Ectodermal cell (in vitro differentiated cells): Measurements from ENCODE around the gene SEMA3F.

Experiments
- H3K27ac ChIP-seq: 2 replicates; pipeline ENCODE4 v1.7.0; 2013; ENCODE audit warnings: mild to moderate bottlenecking, low read depth, low read length; ENCODE audit not compliant: insufficient read depth, poor library complexity, severe bottlenecking
- H3K27me3 ChIP-seq: 2 replicates; pipeline ENCODE4 v1.7.0; 2013; ENCODE audit warnings: mild to moderate bottlenecking, low read length; ENCODE audit not compliant: insufficient read depth, control insufficient read depth, poor library complexity, severe bottlenecking
- H3K36me3 ChIP-seq: one replicate; pipeline ENCODE4 v1.7.0; 2013; ENCODE audit warnings: low read length; ENCODE audit not compliant: control insufficient read depth, insufficient read depth
- H3K4me1 ChIP-seq: one replicate; pipeline ENCODE4 v1.7.0; 2013; ENCODE audit warnings: low read length; ENCODE audit not compliant: control insufficient read depth, insufficient read depth
- H3K4me3 ChIP-seq: 2 replicates; pipeline ENCODE4 v1.7.0; 2013; ENCODE audit warnings: low read depth, low read length, control low read depth; ENCODE audit not compliant: insufficient read depth
- H3K9me3 ChIP-seq: 2 replicates; pipeline ENCODE4 v1.7.0; 2013; ENCODE audit warnings: mild to moderate bottlenecking, low read length, moderate library complexity; ENCODE audit not compliant: control insufficient read depth
- WGBS, 2 experiments: methylation state at CpG; one replicate each; pipeline ENCODE4 v1.1.7; 2013; ENCODE audit warnings: missing lambda C conversion rate in 2 of 2; 5-methylcytosine and 5-hydroxymethylcytosine counted together

Gene SEMA3F

GRCh38 chr3:50155491-50155878, 361 bp downstream of the SEMA3F start:
- Histone ChIP-seq H3K27me3 (peaks cover 33% of the 10 kb centered on the region), H3K27ac (no peak overlapping the region), H3K36me3 (no peaks in the 10 kb centered on the region), H3K9me3 (no peaks in the 10 kb centered on the region), H3K4me1 (peaks cover 49% of the 10 kb centered on the region), H3K4me3 (peak overlapping the region; percentile 68)
- WGBS, 2 experiments, result 0 to 1% methylated on average over 37 of the region's 37 CpGs

GRCh38 chr3:50155891-50156290, 767 bp downstream of the SEMA3F start:
- Histone ChIP-seq H3K27ac (no peak overlapping the region), H3K9me3 (no peaks in the 10 kb centered on the region), H3K4me1 (peaks cover 48% of the 10 kb centered on the region), H3K4me3 (peak overlapping the region; percentile 68), H3K36me3 (no peaks in the 10 kb centered on the region), H3K27me3 (peaks cover 33% of the 10 kb centered on the region)
- WGBS, 2 experiments, result 7 to 12% methylated on average over 13 of the region's 13 CpGs

DNA sequence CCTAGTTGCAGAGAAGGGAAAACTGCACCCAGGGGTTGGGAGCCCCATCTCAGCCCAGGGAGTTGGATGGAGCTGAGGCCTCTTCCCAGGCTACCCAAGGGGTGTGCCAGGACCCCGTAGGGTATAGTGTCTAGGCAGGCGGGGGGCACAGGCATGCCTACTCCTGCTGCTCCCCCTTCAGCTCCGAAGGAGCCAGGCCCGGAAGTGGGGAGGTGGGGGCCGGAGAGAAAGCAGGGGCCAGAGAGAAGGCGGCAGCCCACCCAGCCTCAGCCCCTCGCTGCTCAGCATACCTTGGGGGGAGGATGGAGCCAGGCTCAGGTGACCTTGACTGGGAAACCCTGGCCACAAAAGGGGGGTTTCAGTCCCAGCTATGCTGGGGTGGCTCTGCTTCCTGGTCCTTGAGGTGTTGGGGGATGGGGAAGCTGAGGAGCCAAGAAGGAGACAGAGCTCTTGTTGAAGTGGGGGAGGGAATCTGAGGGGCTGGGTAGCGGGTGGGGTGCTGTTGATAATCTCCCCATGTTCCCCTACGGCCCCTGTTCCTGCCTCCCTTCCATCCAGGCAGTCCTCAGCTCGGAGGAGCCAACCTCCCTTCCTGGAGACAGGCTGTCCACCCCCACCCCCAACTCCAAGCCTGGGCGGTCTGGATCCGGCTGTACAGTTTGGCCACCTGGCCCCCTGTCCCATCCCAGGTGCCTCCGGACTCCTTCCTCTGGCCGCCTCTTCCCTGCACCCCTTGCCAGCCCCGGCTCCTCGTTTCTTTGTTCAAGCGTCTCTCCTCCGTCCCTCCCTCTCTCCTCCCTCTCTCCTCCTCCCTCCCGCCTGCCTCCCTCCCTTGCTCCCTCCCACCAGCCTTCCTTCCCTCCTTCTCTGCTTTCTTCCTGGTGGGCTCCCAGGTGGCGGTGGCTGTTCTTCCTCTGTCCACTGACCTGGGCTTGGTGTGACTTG, 1.7 kb downstream of the SEMA3F start:
- H3K4me3 ChIP-seq, result peak overlapping the region; percentile 68
- no peak overlapping the region for H3K27ac ChIP-seq
- no peaks in the 10 kb centered on the region for H3K9me3 ChIP-seq
- H3K36me3 ChIP-seq, result no peaks in the 10 kb centered on the region
- peaks cover 45% of the 10 kb centered on the region for H3K4me1 ChIP-seq
- WGBS, 2 experiments, result 14% methylated on average over 20 of the region's 20 CpGs
- peaks cover 33% of the 10 kb centered on the region for H3K27me3 ChIP-seq

GRCh38 chr3:50157827-50158529, 2.9 kb downstream of the SEMA3F start:
- 84 to 88% methylated on average over 12 of the region's 12 CpGs for whole genome bisulfite sequencing, 2 experiments
- Histone ChIP-seq H3K27me3 (peaks cover 32% of the 10 kb centered on the region), H3K9me3 (no peaks in the 10 kb centered on the region), H3K36me3 (peaks cover 3% of the 10 kb centered on the region), H3K4me3 (peak overlapping the region; percentile 68), H3K4me1 (peaks cover 45% of the 10 kb centered on the region), H3K27ac (no peak overlapping the region)

GRCh38 chr3:50158530-50159146, 3.5 kb downstream of the SEMA3F start:
- WGBS, 2 experiments, result 85% methylated on average over 10 of the region's 10 CpGs
- peaks cover 45% of the 10 kb centered on the region for H3K4me1 ChIP-seq
- H3K9me3 ChIP-seq, result no peaks in the 10 kb centered on the region
- H3K4me3 ChIP-seq, result no peak overlapping the region
- peaks cover 3% of the 10 kb centered on the region for H3K36me3 ChIP-seq
- peaks cover 26% of the 10 kb centered on the region for H3K27me3 ChIP-seq
- H3K27ac ChIP-seq, result no peak overlapping the region

- H3K4me1 ChIP-seq, result peaks cover 49% of the 10 kb centered on the region
- no peak overlapping the region for H3K4me3 ChIP-seq
- WGBS, 2 experiments, result 55 to 68% methylated on average over 6 to 7 of the region's 7 CpGs
- H3K27ac ChIP-seq, result no peak overlapping the region
- H3K27me3 ChIP-seq, result peaks cover 12% of the 10 kb centered on the region
- no peaks in the 10 kb centered on the region for H3K9me3 ChIP-seq
- peaks cover 3% of the 10 kb centered on the region for H3K36me3 ChIP-seq
Measured at GRCh38 chr3:50160561-50160983, 5.4 kb downstream of the SEMA3F start.

DNA sequence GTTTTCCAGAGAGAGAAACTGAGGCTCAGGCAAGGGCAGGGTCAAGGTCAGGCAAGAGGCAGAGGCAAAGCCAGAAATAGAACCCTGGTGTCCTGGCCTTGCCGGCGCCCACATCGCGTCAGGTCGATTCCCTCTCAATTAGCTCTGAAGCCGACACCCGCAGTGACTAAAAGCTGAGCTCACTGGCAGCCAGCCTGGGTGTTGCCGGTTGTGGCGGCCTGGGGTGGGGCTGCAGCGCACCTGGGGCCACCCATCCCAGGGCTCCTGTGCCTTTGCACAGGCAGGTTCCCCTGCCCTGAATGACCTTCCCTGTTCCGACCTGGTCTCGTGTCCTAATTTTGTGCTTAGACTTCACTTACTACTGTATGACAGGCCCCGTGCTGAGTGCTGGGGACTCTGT, 6.2 kb downstream of the SEMA3F start:
- Histone ChIP-seq H3K27me3 (peaks cover 4% of the 10 kb centered on the region), H3K36me3 (peaks cover 3% of the 10 kb centered on the region), H3K27ac (no peak overlapping the region), H3K9me3 (no peaks in the 10 kb centered on the region), H3K4me3 (no peak overlapping the region), H3K4me1 (peaks cover 56% of the 10 kb centered on the region)
- 95 to 96% methylated on average over 13 of the region's 13 CpGs for whole genome bisulfite sequencing, 2 experiments

DNA sequence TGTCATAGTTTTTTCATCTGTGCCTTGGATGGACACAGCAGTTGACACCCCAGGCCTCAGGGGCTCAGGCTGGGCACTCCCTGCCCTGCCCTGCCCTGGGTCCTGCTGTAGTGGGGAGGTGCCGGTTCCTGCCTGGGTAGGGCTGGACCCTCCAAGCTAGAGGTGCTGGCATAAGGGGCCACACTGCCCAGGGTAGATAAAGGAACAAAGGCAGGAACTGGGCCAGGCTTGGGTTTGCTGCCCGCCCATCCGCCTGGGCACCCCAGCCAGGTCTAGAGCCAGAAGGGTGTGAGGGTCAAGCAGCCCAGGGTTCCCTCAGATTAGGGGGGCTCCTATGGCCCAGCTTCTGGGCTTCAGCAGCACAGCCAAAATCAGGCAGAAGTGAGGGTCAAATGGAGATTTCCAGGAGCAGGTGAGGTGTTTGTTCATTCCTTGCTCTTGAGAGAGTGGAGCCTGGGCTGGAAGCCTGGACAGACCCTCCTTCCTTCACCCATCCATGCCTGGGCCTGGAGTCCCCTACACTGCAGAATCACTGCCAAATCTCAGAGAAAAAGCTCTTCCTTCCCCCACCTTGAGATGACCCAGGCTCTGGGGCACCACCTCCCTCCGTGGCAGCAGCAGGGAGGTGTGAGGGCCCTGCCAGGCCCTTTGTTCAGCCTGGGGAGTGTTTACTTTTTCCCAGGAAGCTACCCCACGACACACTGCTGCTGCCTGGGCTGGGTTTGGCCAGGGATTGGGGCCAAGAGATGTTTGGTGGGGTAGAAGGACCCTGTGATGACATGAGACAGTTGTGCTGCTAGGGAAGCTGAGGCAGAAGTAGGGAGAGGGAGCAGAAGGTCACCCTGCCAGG, 7.1 kb downstream of the SEMA3F start:
- 85 to 88% methylated on average over 5 of the region's 5 CpGs for WGBS, 2 experiments
- peaks cover 3% of the 10 kb centered on the region for H3K36me3 ChIP-seq

DNA sequence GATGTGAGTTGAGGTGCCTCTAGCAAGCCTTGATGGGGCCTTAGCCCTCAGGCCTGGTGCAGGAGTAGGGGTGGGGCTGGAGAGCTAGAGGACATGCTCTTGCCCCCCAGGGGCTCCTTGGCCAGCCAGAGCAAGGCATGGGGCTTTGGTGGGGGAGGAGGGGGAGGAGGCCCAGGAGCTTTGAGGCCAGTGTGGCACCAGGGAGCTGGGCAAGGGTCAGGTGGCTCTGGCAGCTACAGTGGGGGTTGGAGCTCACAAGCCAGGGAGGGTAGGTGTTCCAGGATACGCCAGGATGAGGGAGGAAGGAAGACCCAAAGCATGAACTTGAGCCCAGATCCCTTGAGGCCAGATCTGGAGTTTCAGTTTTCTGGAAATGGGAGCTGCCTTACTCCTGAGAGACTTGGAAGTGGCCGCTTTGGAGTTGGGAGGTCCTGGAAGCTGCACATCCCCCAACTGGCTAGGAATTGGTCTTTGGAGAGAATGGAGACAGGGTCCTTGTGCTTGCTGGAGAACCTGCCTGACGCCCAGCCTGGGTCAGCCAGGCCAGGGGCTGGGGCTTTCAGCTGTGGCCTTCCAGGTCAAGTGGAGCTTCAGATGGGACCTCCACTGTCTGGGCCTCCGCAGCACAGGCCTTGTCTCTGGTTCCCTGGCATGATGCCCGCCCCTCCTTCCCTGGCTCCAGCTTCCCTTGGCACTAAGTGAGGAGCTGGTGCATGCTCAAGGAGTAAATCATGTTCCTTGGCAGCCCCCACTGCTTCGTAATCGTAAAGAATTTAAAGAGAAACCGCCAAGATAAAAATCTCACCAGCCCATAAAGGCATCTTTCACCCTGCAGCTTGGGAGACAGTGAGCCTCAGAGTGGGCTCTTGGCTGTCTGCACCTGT, 8.7 kb downstream of the SEMA3F start:
- peaks cover 3% of the 10 kb centered on the region for H3K36me3 ChIP-seq
- H3K4me1 ChIP-seq, result peaks cover 58% of the 10 kb centered on the region
- no peak overlapping the region for H3K27ac ChIP-seq
- no peak overlapping the region for H3K4me3 ChIP-seq
- WGBS, 2 experiments, result 94 to 96% methylated on average over 8 of the region's 8 CpGs
- no peaks in the 10 kb centered on the region for H3K27me3 ChIP-seq
- no peaks in the 10 kb centered on the region for H3K9me3 ChIP-seq

More for the DNA sequence above, 7.1 kb downstream of the SEMA3F start:
- Histone ChIP-seq H3K4me1 (peaks cover 59% of the 10 kb centered on the region), H3K27me3 (no peaks in the 10 kb centered on the region), H3K4me3 (no peak overlapping the region), H3K27ac (no peak overlapping the region), H3K9me3 (no peaks in the 10 kb centered on the region)
